ENCODE results near the gene RNF43. TPM values are rescaled to one million over a fixed set of nuclear protein-coding genes. Genes with fewer than 3 reads are reported as not detected.

The RNF43 gene
- total and polyA plus RNA-seq, 3 donors from 2014 or later: 9.7 to 22.7 (median 15.6) TPM

GRCh38 chr17:58375811-58376210 is 41.5 kb downstream of the RNF43 start:
- Histone ChIP-seq H3K36me3 (ENCODE audit: low read depth, missing control alignments) (no peaks in the 10 kb centered on the region), H3K27ac (no peak overlapping the region), H3K4me3 (no peak overlapping the region), H3K4me1 (no peaks in the 10 kb centered on the region), H3K9me3 (no peaks in the 10 kb centered on the region), H3K27me3 (no peaks in the 10 kb centered on the region)
- 71 to 78% methylated on average over 2 of the region's 2 CpGs for WGBS, 2 donors
- no peak for DNase-seq
- no peak for TF ChIP-seq CTCF (IDR thresholded peaks at IDR 0.05)
- no peak for TF ChIP-seq POLR2A (IDR thresholded peaks at IDR 0.05)
- intact Hi-C loops (cut with DNase I; ENCODE audit: low total_unique reads): no loop called here

DNA sequence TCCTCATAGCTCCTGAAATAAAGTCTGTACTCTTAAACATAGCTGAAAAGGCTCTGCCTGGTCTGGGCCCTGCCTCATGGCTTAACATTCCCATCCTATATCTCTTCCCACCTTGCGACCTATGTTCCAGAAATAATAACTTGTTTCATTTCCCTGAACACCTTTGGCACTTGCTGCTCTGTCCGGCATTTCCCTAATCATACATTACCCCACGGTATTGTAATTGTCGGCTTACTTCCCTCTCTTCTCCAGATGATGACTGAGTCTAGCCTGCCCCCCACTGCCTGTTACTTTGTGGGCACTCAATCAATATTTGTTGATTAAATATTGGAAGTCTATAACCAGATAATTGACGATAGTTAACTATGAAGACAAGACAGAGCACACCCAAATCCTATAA is 42.1 kb downstream of the RNF43 start:
- 83 to 85% methylated on average over 5 of the region's 5 CpGs for WGBS, 2 donors
- Histone ChIP-seq H3K4me3 (no peak overlapping the region), H3K9me3 (no peaks in the 10 kb centered on the region), H3K36me3 (ENCODE audit: low read depth, missing control alignments) (no peaks in the 10 kb centered on the region), H3K27ac (no peak overlapping the region), H3K27me3 (no peaks in the 10 kb centered on the region), H3K4me1 (no peaks in the 10 kb centered on the region)
- no peak for DNase-seq
- intact Hi-C loops (cut with DNase I; ENCODE audit: low total_unique reads): no loop called here
- TF ChIP-seq CTCF (IDR thresholded peaks at IDR 0.05) (no peak), POLR2A (IDR thresholded peaks at IDR 0.05) (no peak)

DNA sequence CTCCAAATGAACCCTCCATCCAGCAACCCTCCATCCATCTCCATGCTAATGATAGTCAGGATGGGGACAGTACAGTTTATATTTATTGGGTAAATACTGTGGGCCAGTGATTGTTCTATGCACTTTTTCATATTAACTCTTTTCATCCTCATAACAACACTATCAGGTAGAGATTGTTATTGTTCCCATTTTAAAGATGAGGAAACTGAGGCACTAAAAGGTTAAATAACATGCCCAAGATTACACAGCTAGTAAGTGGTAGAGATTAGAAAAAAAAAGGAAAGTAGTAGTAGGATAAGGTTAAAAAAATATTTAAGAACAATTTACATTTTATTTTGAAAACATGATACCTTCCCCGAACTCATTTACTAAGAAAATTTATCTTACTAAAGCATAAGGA is 43.4 kb downstream of the RNF43 start:
- intact Hi-C loops (cut with DNase I; ENCODE audit: low total_unique reads): no loop called here
- 91 to 98% methylated on average over 1 of the region's 1 CpG for WGBS, 2 donors

DNA sequence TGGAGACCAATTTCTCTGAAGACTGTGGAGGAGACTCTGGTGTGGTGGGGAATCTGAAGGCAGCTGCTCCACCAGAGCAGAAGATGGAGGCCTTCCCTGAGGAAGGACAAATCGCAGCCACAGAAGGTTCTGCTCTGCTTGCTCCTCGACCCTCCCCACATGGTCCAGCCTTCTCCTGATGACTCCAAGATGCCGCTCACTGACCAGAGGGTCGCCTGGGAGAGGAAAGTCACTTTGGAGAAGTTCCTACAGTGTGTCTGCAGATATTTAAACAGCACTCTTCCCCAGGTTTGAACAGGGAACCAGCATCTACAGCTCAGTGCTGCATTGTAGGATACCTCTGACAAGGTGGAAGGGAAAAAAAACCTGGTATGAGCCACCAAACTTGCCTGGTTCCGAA is 44.3 kb downstream of the RNF43 start:
- no peaks in the 10 kb centered on the region for H3K27me3 ChIP-seq
- H3K36me3 ChIP-seq (ENCODE audit: low read depth, missing control alignments): no peaks in the 10 kb centered on the region
- H3K27ac ChIP-seq: no peak overlapping the region
- WGBS, 2 donors: 93% methylated on average over 5 of the region's 5 CpGs
- no peaks in the 10 kb centered on the region for H3K4me1 ChIP-seq
- intact Hi-C loops (cut with DNase I; ENCODE audit: low total_unique reads): no loop called here
- TF ChIP-seq POLR2A (IDR thresholded peaks at IDR 0.05): no peak
- DNase-seq: no peak
- H3K9me3 ChIP-seq: no peaks in the 10 kb centered on the region
- H3K4me3 ChIP-seq: no peak overlapping the region

More for the DNA sequence above, 43.4 kb downstream of the RNF43 start:
- Histone ChIP-seq H3K36me3 (ENCODE audit: low read depth, missing control alignments) (no peaks in the 10 kb centered on the region), H3K27ac (no peak overlapping the region), H3K4me1 (no peaks in the 10 kb centered on the region), H3K4me3 (no peak overlapping the region), H3K9me3 (no peaks in the 10 kb centered on the region), H3K27me3 (no peaks in the 10 kb centered on the region)
- no peak for TF ChIP-seq POLR2A (IDR thresholded peaks at IDR 0.05)
- no peak for TF ChIP-seq CTCF (IDR thresholded peaks at IDR 0.05)
- no peak for DNase-seq

GRCh38 chr17:58371300-58371950 is 45.9 kb downstream of the RNF43 start:
- no peak for DNase-seq
- WGBS, 2 donors: 84 to 85% methylated on average over 5 to 6 of the region's 6 CpGs
- no peak overlapping the region for H3K27ac ChIP-seq
- no peak overlapping the region for H3K4me3 ChIP-seq
- H3K9me3 ChIP-seq: no peaks in the 10 kb centered on the region
- H3K27me3 ChIP-seq: no peaks in the 10 kb centered on the region
- intact Hi-C loops (cut with DNase I; ENCODE audit: low total_unique reads): no loop called here
- TF ChIP-seq POLR2A (IDR thresholded peaks at IDR 0.05) (no peak), CTCF (IDR thresholded peaks at IDR 0.05) (no peak)
- no peaks in the 10 kb centered on the region for H3K36me3 ChIP-seq (ENCODE audit: low read depth, missing control alignments)
- H3K4me1 ChIP-seq: no peaks in the 10 kb centered on the region
